DOHH2 (cell line): ENCODE data around the gene TCF12.

Experiments used
- EZH2phosphoT487 ChIP-seq: fragments of 200-600 bp; sonication (generic); IDR thresholded peaks from 2 replicates; pipeline ENCODE4 v1.6.1; 2017; ENCODE audit warnings: borderline replicate concordance, mild to moderate bottlenecking, antibody characterized with exemption, low read length, moderate library complexity, mixed read lengths
- TF ChIP-seq, protein P1 (sequence below): fragments of 200-600 bp; sonication (generic); IDR thresholded peaks from one replicate; pipeline ENCODE4 v1.5.1; 2014; ENCODE audit warnings: antibody characterized with exemption, mild to moderate bottlenecking, low read depth, low read length; ENCODE audit not compliant: poor library complexity, severe bottlenecking

DNA sequence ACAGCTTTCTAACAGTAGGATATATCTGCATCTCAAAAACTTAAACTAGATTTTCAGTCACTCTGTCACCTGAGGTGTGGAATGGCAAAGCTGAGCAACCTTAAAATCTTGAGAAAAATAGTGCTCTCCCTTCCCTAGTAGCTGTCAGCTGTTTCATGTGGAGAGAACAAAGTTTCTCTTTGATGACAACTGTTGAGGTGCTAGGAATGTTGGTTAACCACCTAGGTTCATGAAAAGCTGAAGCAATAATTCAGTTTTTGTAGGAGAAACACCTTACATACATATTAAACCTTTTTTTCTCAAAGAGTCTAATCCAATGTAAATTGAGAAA is 40.8 kb downstream of the TCF12 start:
- TF ChIP-seq, protein P1, sequence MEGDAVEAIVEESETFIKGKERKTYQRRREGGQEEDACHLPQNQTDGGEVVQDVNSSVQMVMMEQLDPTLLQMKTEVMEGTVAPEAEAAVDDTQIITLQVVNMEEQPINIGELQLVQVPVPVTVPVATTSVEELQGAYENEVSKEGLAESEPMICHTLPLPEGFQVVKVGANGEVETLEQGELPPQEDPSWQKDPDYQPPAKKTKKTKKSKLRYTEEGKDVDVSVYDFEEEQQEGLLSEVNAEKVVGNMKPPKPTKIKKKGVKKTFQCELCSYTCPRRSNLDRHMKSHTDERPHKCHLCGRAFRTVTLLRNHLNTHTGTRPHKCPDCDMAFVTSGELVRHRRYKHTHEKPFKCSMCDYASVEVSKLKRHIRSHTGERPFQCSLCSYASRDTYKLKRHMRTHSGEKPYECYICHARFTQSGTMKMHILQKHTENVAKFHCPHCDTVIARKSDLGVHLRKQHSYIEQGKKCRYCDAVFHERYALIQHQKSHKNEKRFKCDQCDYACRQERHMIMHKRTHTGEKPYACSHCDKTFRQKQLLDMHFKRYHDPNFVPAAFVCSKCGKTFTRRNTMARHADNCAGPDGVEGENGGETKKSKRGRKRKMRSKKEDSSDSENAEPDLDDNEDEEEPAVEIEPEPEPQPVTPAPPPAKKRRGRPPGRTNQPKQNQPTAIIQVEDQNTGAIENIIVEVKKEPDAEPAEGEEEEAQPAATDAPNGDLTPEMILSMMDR = no peak
- TF ChIP-seq EZH2phosphoT487 = no peak
